ENCODE results near the gene COPB2.

GRCh38 chr3:139323146-139323545 lies 66.3 kb downstream of the COPB2 start:
- TF ChIP-seq EZH2 (IDR thresholded peaks at IDR 0.05; ENCODE audit: insufficient read depth, poor library complexity, severe bottlenecking) (no peak), EZH2phosphoT487 (IDR thresholded peaks at IDR 0.05; ENCODE audit: insufficient read depth, low read depth) (no peak)

Measured in GM23248 (cell line).